ENCODE results near the gene CCL26. TPM values are rescaled to one million over a fixed set of nuclear protein-coding genes. Genes with fewer than 3 reads are reported as not detected.

CCL26 gene
- total RNA-seq, 1 donor from 2014 or later = 0.59 TPM

GRCh38 chr7:75804705-75805104 lies 32.7 kb upstream of the CCL26 start:
- H3K27me3 Mint-ChIP-seq (ENCODE audit: unreplicated experiment) = peaks cover 2% of the 10 kb centered on the region
- H3K9me3 Mint-ChIP-seq (ENCODE audit: unreplicated experiment) = no peaks in the 10 kb centered on the region
- no peaks in the 10 kb centered on the region for H3K36me3 Mint-ChIP-seq (ENCODE audit: low read depth, unreplicated experiment)

GRCh38 chr7:75804004-75804403 lies 32.0 kb upstream of the CCL26 start:
- TF ChIP-seq CTCF (IDR thresholded peaks at IDR 0.05; ENCODE audit: unreplicated experiment) = no peak
- Mint-ChIP-seq H3K27me3 (ENCODE audit: unreplicated experiment) (peaks cover 2% of the 10 kb centered on the region), H3K36me3 (ENCODE audit: low read depth, unreplicated experiment) (no peaks in the 10 kb centered on the region), H3K4me3 (ENCODE audit: unreplicated experiment) (no peak overlapping the region), H3K4me1 (ENCODE audit: unreplicated experiment) (no peaks in the 10 kb centered on the region), H3K27ac (ENCODE audit: unreplicated experiment) (no peak overlapping the region), H3K9me3 (ENCODE audit: unreplicated experiment) (no peaks in the 10 kb centered on the region)
- no peak for DNase-seq (ENCODE audit: low spot score)

More at GRCh38 chr7:75804705-75805104, 32.7 kb upstream of the CCL26 start:
- H3K27ac Mint-ChIP-seq (ENCODE audit: unreplicated experiment) = no peak overlapping the region
- H3K4me3 Mint-ChIP-seq (ENCODE audit: unreplicated experiment) = no peak overlapping the region
- no peak for TF ChIP-seq CTCF (IDR thresholded peaks at IDR 0.05; ENCODE audit: unreplicated experiment)
- no peak for DNase-seq (ENCODE audit: low spot score)
- H3K4me1 Mint-ChIP-seq (ENCODE audit: unreplicated experiment) = no peaks in the 10 kb centered on the region

- H3K27ac Mint-ChIP-seq (ENCODE audit: unreplicated experiment) = no peak overlapping the region
These were observed 30.5 kb upstream of the CCL26 start for GRCh38 chr7:75802552-75802821.

GRCh38 chr7:75798770-75799169 lies 26.8 kb upstream of the CCL26 start:
- no peaks in the 10 kb centered on the region for H3K36me3 Mint-ChIP-seq (ENCODE audit: low read depth, unreplicated experiment)
- DNase-seq (ENCODE audit: low spot score) = no peak
- H3K27ac Mint-ChIP-seq (ENCODE audit: unreplicated experiment) = no peak overlapping the region
- TF ChIP-seq CTCF (IDR thresholded peaks at IDR 0.05; ENCODE audit: unreplicated experiment) = no peak
- peaks cover 4% of the 10 kb centered on the region for H3K27me3 Mint-ChIP-seq (ENCODE audit: unreplicated experiment)
- no peaks in the 10 kb centered on the region for H3K4me1 Mint-ChIP-seq (ENCODE audit: unreplicated experiment)
- no peak overlapping the region for H3K4me3 Mint-ChIP-seq (ENCODE audit: unreplicated experiment)
- no peaks in the 10 kb centered on the region for H3K9me3 Mint-ChIP-seq (ENCODE audit: unreplicated experiment)

More at GRCh38 chr7:75802552-75802821, 30.5 kb upstream of the CCL26 start:
- TF ChIP-seq CTCF (IDR thresholded peaks at IDR 0.05; ENCODE audit: unreplicated experiment) = no peak
- H3K9me3 Mint-ChIP-seq (ENCODE audit: unreplicated experiment) = no peaks in the 10 kb centered on the region
- H3K4me3 Mint-ChIP-seq (ENCODE audit: unreplicated experiment) = no peak overlapping the region
- peaks cover 2% of the 10 kb centered on the region for H3K27me3 Mint-ChIP-seq (ENCODE audit: unreplicated experiment)
- no peaks in the 10 kb centered on the region for H3K36me3 Mint-ChIP-seq (ENCODE audit: low read depth, unreplicated experiment)
- no peak for DNase-seq (ENCODE audit: low spot score)
- no peaks in the 10 kb centered on the region for H3K4me1 Mint-ChIP-seq (ENCODE audit: unreplicated experiment)

- DNase-seq (ENCODE audit: low spot score) = no peak
These were observed 24.4 kb upstream of the CCL26 start for GRCh38 chr7:75796420-75796819.

More at GRCh38 chr7:75796420-75796819, 24.4 kb upstream of the CCL26 start:
- no peaks in the 10 kb centered on the region for H3K9me3 Mint-ChIP-seq (ENCODE audit: unreplicated experiment)
- H3K4me1 Mint-ChIP-seq (ENCODE audit: unreplicated experiment) = no peaks in the 10 kb centered on the region
- TF ChIP-seq CTCF (IDR thresholded peaks at IDR 0.05; ENCODE audit: unreplicated experiment) = no peak
- H3K27me3 Mint-ChIP-seq (ENCODE audit: unreplicated experiment) = peaks cover 2% of the 10 kb centered on the region
- no peak overlapping the region for H3K27ac Mint-ChIP-seq (ENCODE audit: unreplicated experiment)
- no peak overlapping the region for H3K4me3 Mint-ChIP-seq (ENCODE audit: unreplicated experiment)
- no peaks in the 10 kb centered on the region for H3K36me3 Mint-ChIP-seq (ENCODE audit: low read depth, unreplicated experiment)

Measured in endothelial cell (in vitro differentiated cells).